HepG2 (cell line): ENCODE data around the gene IARS2. TPM values are rescaled to one million over a fixed set of nuclear protein-coding genes. Genes with fewer than 3 reads are reported as not detected.

Experiments used
- ATF1 ChIP-seq: IDR thresholded peaks from 2 replicates; pipeline ENCODE4 v1.6.1; 2016; ENCODE audit warnings: mild to moderate bottlenecking, control low read depth
- BRCA1 ChIP-seq: sonication (generic); formaldehyde crosslinking; IDR thresholded peaks from 2 replicates; pipeline ENCODE4 v1.4.0; 2020; ENCODE audit warnings: missing genetic modification reagents
- CBX2 ChIP-seq, 2 experiments: fragments of 200-600 bp in 1 of 2; sonication (generic); formaldehyde crosslinking in 1 of 2; IDR thresholded peaks; 2 replicates each; pipeline versions ENCODE4 v1.7.0 to v1.8.1; 2018 to 2022; ENCODE audit warnings: low read depth in 2 of 2, low read length in 1 of 2, mild to moderate bottlenecking in 1 of 2, missing genetic modification reagents in 1 of 2
- DNMT3B ChIP-seq: conservative IDR thresholded peaks from 2 replicates; pipeline ENCODE4 v1.6.1; 2016; ENCODE audit warnings: missing biosample characterization, control low read depth
- GMEB1 ChIP-seq: sonication (generic); formaldehyde crosslinking; IDR thresholded peaks from 2 replicates; pipeline ENCODE4 v1.5.1; 2020; ENCODE audit warnings: missing genetic modification reagents, mild to moderate bottlenecking, borderline replicate concordance
- HIVEP1 ChIP-seq: sonication (generic); formaldehyde crosslinking; IDR thresholded peaks from 2 replicates; pipeline ENCODE4 v1.4.0; 2020; ENCODE audit warnings: mild to moderate bottlenecking, missing genetic modification reagents
- IRF1 ChIP-seq: sonication (generic); formaldehyde crosslinking; IDR thresholded peaks from 2 replicates; pipeline ENCODE4 v1.4.0; 2020; ENCODE audit warnings: low read depth, mild to moderate bottlenecking, missing genetic modification reagents
- IRF2 ChIP-seq: IDR thresholded peaks from 2 replicates; pipeline ENCODE4 v1.6.1; 2018; ENCODE audit warnings: missing genetic modification reagents, missing compliant biosample characterization
- KLF11 ChIP-seq: IDR thresholded peaks from 2 replicates; pipeline ENCODE4 v1.6.1; 2016; ENCODE audit warnings: missing compliant biosample characterization
- MBNL3 ChIP-seq: fragments of 250-450 bp; sonication (Bioruptor Pico); conservative IDR thresholded peaks from 2 replicates; pipeline ENCODE4 v1.8.0; 2022; ENCODE audit warnings: mild to moderate bottlenecking, inconsistent platforms
- NFE2 ChIP-seq: sonication (generic); formaldehyde crosslinking; IDR thresholded peaks from 2 replicates; pipeline ENCODE4 v1.4.0; 2020; ENCODE audit warnings: missing genetic modification reagents
- RERE ChIP-seq: IDR thresholded peaks from 2 replicates; pipeline ENCODE4 v1.6.1; 2016; ENCODE audit warnings: low read depth, missing genetic modification reagents, missing compliant biosample characterization
- RORA ChIP-seq: sonication (generic); formaldehyde crosslinking; IDR thresholded peaks from 2 replicates; pipeline ENCODE4 v1.5.0; 2020; ENCODE audit warnings: mild to moderate bottlenecking, missing genetic modification reagents, moderate library complexity
- SMYD3 ChIP-seq: sonication (generic); formaldehyde crosslinking; IDR thresholded peaks from 2 replicates; pipeline ENCODE4 v1.8.1; 2023; ENCODE audit warnings: mild to moderate bottlenecking, missing genetic modification reagents
- ZBTB7A ChIP-seq: sonication (generic); formaldehyde crosslinking; IDR thresholded peaks from 2 replicates; pipeline ENCODE4 v1.8.0; 2022; ENCODE audit warnings: mild to moderate bottlenecking, missing genetic modification reagents
- ZFP36L1 ChIP-seq: sonication (generic); formaldehyde crosslinking; IDR thresholded peaks from 2 replicates; pipeline ENCODE4 v1.8.0; 2022; ENCODE audit warnings: mild to moderate bottlenecking, missing genetic modification reagents, moderate library complexity
- ZNF225 ChIP-seq: sonication (generic); formaldehyde crosslinking; IDR thresholded peaks from 2 replicates; pipeline ENCODE4 v1.4.0; 2020; ENCODE audit warnings: mild to moderate bottlenecking, missing genetic modification reagents
- ZNF446 ChIP-seq: sonication (generic); formaldehyde crosslinking; IDR thresholded peaks from 2 replicates; pipeline ENCODE4 v1.5.0; 2020; ENCODE audit warnings: mild to moderate bottlenecking, missing genetic modification reagents
- ZNF615 ChIP-seq: sonication (generic); formaldehyde crosslinking; IDR thresholded peaks from 2 replicates; pipeline ENCODE4 v1.5.0; 2020; ENCODE audit warnings: mild to moderate bottlenecking, missing genetic modification reagents, borderline replicate concordance
- ZSCAN12 ChIP-seq: sonication (generic); formaldehyde crosslinking; IDR thresholded peaks from 2 replicates; pipeline ENCODE4 v1.9.0; 2021; ENCODE audit warnings: mild to moderate bottlenecking, missing genetic modification reagents
- ZSCAN20 ChIP-seq: sonication (generic); formaldehyde crosslinking; IDR thresholded peaks from 2 replicates; pipeline ENCODE4 v1.4.0; 2020; ENCODE audit warnings: missing genetic modification reagents, mild to moderate bottlenecking, borderline replicate concordance
- ZSCAN31 ChIP-seq: sonication (generic); formaldehyde crosslinking; IDR thresholded peaks from 2 replicates; pipeline ENCODE4 v1.5.0; 2020; ENCODE audit warnings: low read depth, mild to moderate bottlenecking, missing genetic modification reagents
- polyA plus RNA-seq, 8 experiments: library from polyadenylated mRNA; depleted of rRNA in 3 of 8; stranded (reverse) in 7 of 8; unstranded in 1 of 8; fragments of >200 nt; fragmentation: Illumina TruSeq in 4 of 8; extraction: Trizol in 4 of 8; gene quantifications; 2 replicates each; pipeline versions ENCODE4 v1.2.1 to v1.2.3, GENCODE V29; 2011 to 2016; ENCODE audit warnings: low read depth in 4 of 8, missing spikeins in 1 of 8, mixed read lengths in 1 of 8; ENCODE audit not compliant: insufficient read depth in 1 of 8
- total RNA-seq, 5 experiments: library from RNA; depleted of rRNA; stranded (reverse); fragments of >200 nt; fragmentation: Illumina TruSeq; extraction: Trizol; gene quantifications; 2 replicates each; pipeline ENCODE4 v1.2.3, GENCODE V29; 2016; ENCODE audit warnings: low read depth in 1 of 5

Gene IARS2
- total and polyA plus RNA-seq, 2 of the 13 experiments (the other 11 are each of a cell fraction or from before 2014, with no cell fraction given), result 28.6 to 122 TPM

GRCh38 chr1:220046052-220046930, 47.6 kb upstream of the IARS2 start, which contains the start of gene EPRS1 (continued):
- TF ChIP-seq ZNF615 (CRISPR knock-in tag) (no peak; the same call in 1 of the 2 replicates), ZNF446 (CRISPR knock-in tag) (no peak), ZSCAN31 (peak; percentile 95), SMYD3 (CRISPR knock-in tag) (peak; percentile 62; the same call in 1 of the 2 replicates), MBNL3 (CRISPR knock-in tag) (no peak), ZBTB7A (CRISPR knock-in tag) (peak; percentile 89), IRF2 (CRISPR knock-in tag) (peak; percentile 92), HIVEP1 (CRISPR knock-in tag) (peak; percentile 81), DNMT3B (CRISPR knock-in tag) (no peak; the same call in 1 of the 2 replicates), CBX2 (IDR thresholded peaks at IDR 0.05; ENCODE audit: low read depth, low read length) (no peak), CBX2 (CRISPR knock-in tag; IDR thresholded peaks at IDR 0.05; ENCODE audit: low read depth) (no peak), ZFP36L1 (no peak), RORA (CRISPR knock-in tag) (no peak), RERE (CRISPR knock-in tag) (no peak; the same call in 1 of the 2 replicates), GMEB1 (CRISPR knock-in tag) (peak; percentile 99), NFE2 (no peak), ZSCAN12 (CRISPR knock-in tag) (no peak), ZNF225 (CRISPR knock-in tag) (peak; percentile 94), BRCA1 (CRISPR knock-in tag) (no peak; the same call in 1 of the 2 replicates), KLF11 (CRISPR knock-in tag) (no peak), IRF1 (CRISPR knock-in tag) (no peak), ZSCAN20 (CRISPR knock-in tag) (no peak), ATF1 (CRISPR knock-in tag) (peak; percentile 84)
